KMS-11 (cell line): ENCODE results near the gene RAMP2.

ENCODE experiments used
- H2AFZ ChIP-seq: fragments of 200-600 bp; sonication (generic); 2 replicates; pipeline ENCODE4 v1.6.1; 2016; ENCODE audit warnings: antibody characterized with exemption, mixed run types, low read depth
- H3K27ac ChIP-seq: fragments of 200-600 bp; sonication (generic); 2 replicates; pipeline ENCODE4 v1.6.1; 2016; ENCODE audit warnings: mild to moderate bottlenecking, mixed run types
- H3K27me3 ChIP-seq: fragments of 200-600 bp; sonication (generic); 2 replicates; pipeline ENCODE4 v1.6.1; 2017; ENCODE audit warnings: mild to moderate bottlenecking, low read depth, mixed run types, moderate library complexity; ENCODE audit not compliant: insufficient read depth
- H3K36me3 ChIP-seq: fragments of 200-600 bp; sonication (generic); 2 replicates; pipeline ENCODE4 v1.6.1; 2017; ENCODE audit warnings: mild to moderate bottlenecking, mixed run types; ENCODE audit not compliant: insufficient read depth
- H3K4me1 ChIP-seq: fragments of 200-600 bp; sonication (generic); 2 replicates; pipeline ENCODE4 v1.6.1; 2016; ENCODE audit warnings: mild to moderate bottlenecking, low read depth, mixed run types; ENCODE audit not compliant: poor library complexity, severe bottlenecking
- H3K4me2 ChIP-seq: fragments of 200-600 bp; sonication (generic); 2 replicates; pipeline ENCODE4 v1.7.0; 2016; ENCODE audit warnings: mild to moderate bottlenecking, mixed run types
- H3K4me3 ChIP-seq: fragments of 200-600 bp; sonication (generic); IDR thresholded peaks from 2 replicates; pipeline ENCODE4 v1.6.1; 2017; ENCODE audit warnings: low read depth, low read length, mixed read lengths; ENCODE audit not compliant: insufficient read depth
- H3K79me2 ChIP-seq: fragments of 200-600 bp; sonication (generic); 2 replicates; pipeline ENCODE4 v1.6.1; 2016; ENCODE audit warnings: low read depth, mixed run types; ENCODE audit not compliant: insufficient read depth
- H3K9ac ChIP-seq: fragments of 200-600 bp; sonication (generic); 2 replicates; pipeline ENCODE4 v1.6.1; 2016; ENCODE audit warnings: mild to moderate bottlenecking, mixed run types
- H4K20me1 ChIP-seq: fragments of 200-600 bp; sonication (generic); 2 replicates; pipeline ENCODE4 v1.6.1; 2016; ENCODE audit warnings: mild to moderate bottlenecking, mixed run types; ENCODE audit not compliant: insufficient read depth
- TF ChIP-seq, protein P1 (sequence below): fragments of 200-600 bp; sonication (generic); conservative IDR thresholded peaks from 2 replicates; pipeline ENCODE4 v1.6.1; 2017; ENCODE audit warnings: low read depth, mild to moderate bottlenecking, antibody characterized with exemption, low read length, moderate library complexity, mixed read lengths

Gene RAMP2

DNA sequence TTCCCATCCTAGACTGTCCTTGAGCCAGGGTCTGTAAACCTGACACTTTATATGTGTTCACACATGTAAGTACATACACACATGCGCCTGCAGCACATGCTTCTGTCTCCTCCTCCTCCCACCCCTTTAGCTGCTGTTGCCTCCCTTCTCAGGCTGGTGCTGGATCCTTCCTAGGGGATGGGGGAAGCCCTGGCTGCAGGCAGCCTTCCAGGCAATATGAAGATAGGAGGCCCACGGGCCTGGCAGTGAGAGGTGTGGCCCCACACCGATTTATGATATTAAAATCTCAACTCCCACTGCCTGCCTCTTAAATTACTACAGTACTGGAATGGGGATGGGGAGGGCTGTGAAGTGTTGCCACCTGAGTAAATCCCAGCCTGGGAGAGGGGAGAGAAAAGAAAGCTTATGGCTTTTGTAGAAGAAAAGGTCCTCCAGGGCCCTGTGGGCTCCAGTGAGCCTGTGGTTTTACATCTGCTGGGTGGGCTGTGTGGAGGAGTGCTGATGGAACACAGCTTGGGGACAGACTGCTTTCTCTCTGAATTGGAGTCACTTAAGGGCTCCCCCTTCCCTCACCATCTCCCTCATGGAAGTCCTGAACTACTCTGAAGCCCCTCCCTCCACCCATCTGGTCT, 18.4 kb downstream of the RAMP2 start:
- Histone ChIP-seq H3K4me1 (peaks cover 17% of the 10 kb centered on the region), H2AFZ (no peak overlapping the region), H3K27me3 (peaks cover 31% of the 10 kb centered on the region), H3K4me3 (no peak overlapping the region), H4K20me1 (no peaks in the 10 kb centered on the region), H3K79me2 (no peaks in the 10 kb centered on the region), H3K4me2 (no peak overlapping the region), H3K9ac (no peak overlapping the region), H3K36me3 (no peaks in the 10 kb centered on the region; the same call in 1 of the 2 replicates), H3K27ac (no peak overlapping the region)
- TF ChIP-seq, protein P1, sequence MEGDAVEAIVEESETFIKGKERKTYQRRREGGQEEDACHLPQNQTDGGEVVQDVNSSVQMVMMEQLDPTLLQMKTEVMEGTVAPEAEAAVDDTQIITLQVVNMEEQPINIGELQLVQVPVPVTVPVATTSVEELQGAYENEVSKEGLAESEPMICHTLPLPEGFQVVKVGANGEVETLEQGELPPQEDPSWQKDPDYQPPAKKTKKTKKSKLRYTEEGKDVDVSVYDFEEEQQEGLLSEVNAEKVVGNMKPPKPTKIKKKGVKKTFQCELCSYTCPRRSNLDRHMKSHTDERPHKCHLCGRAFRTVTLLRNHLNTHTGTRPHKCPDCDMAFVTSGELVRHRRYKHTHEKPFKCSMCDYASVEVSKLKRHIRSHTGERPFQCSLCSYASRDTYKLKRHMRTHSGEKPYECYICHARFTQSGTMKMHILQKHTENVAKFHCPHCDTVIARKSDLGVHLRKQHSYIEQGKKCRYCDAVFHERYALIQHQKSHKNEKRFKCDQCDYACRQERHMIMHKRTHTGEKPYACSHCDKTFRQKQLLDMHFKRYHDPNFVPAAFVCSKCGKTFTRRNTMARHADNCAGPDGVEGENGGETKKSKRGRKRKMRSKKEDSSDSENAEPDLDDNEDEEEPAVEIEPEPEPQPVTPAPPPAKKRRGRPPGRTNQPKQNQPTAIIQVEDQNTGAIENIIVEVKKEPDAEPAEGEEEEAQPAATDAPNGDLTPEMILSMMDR: no peak

DNA sequence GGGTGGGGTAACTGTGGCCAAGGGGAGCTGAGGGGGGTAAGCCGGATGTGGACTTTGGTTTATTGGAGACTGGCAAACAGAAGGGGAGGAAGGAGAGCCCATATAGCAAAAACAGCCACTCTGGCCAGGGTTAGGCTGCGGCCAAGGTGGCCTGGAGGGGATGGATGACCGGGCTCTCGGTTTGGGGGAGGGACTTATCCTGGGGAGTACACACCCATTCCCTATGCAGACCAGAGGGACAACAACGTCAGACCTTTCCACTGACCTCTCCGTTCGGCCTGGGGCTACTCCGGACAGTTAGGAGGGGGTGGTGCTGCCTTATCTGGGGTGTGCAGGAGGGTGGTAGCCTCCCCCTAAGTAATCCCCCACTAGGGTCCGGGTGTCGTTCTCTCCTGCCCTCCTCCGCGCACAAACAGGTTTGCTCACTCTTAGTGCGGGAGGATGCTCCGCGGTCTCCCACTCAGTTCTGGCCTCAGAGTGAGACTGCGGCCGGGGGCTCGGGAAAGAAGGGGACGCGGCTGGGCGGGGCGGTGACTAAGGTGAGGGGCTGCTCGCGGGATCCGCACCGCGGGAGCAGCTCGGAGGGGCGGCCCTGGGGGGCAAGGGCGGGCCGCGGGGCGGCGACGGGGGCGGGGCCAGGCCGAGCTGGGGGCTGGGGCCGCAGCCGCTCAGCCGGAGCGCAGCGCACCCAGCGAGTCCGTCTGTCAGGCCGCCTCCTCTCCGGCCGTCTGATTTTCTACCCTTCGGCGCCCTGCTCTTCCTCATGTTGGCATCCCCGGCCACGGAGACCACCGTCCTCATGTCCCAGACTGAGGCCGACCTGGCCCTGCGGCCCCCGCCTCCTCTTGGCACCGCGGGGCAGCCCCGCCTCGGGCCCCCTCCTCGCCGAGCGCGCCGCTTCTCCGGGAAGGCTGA, 19.2 kb downstream of the RAMP2 start, which contains the start of gene WNK4:
Gene WNK4 (plus strand): TSS at position 675 of the 915 bp plus-strand sequence. CDS start 89 bp downstream, at position 764.
- Histone ChIP-seq H3K4me2 (no peak within 1 kb of the TSS), H3K27me3 (peaks cover 39% of the 10 kb centered on the region), H3K36me3 (no peaks in the 10 kb centered on the region; the same call in 1 of the 2 replicates), H3K79me2 (no peaks in the 10 kb centered on the region), H3K4me3 (no peak within 1 kb of the TSS), H2AFZ (no peak within 1 kb of the TSS), H3K9ac (no peak within 1 kb of the TSS), H4K20me1 (no peaks in the 10 kb centered on the region), H3K27ac (no peak within 1 kb of the TSS), H3K4me1 (peaks cover 10% of the 10 kb centered on the region)
- TF ChIP-seq, protein P1: no peak

DNA sequence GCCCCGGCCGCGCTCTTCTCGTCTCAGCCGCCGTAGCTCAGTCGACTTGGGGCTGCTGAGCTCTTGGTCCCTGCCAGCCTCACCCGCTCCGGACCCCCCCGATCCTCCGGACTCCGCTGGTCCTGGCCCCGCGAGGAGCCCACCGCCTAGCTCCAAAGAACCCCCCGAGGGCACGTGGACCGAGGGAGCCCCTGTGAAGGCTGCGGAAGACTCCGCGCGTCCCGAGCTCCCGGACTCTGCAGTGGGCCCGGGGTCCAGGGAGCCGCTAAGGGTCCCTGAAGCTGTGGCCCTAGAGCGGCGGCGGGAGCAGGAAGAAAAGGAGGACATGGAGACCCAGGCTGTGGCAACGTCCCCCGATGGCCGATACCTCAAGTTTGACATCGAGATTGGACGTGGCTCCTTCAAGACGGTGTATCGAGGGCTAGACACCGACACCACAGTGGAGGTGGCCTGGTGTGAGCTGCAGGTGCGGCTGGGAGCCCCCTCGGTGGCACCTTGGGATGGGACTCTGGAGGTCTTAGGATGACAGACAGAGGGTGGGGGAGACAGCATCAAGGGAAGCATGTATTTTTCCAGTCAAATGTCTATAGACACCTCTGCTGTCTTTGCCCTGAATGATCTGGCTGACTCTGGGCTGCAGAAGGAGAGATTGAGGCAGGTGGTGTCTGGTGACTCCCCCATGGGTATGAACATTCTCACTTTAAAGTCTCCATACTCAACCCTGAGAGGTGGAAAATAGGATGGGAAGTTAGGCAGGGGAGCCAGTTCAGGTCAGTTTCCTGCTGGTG, 20.0 kb downstream of the RAMP2 start:
- H4K20me1 ChIP-seq: no peaks in the 10 kb centered on the region
- H2AFZ ChIP-seq: no peak overlapping the region
- TF ChIP-seq, protein P1: no peak
- H3K9ac ChIP-seq: no peak overlapping the region
- H3K4me2 ChIP-seq: no peak overlapping the region
- H3K27me3 ChIP-seq: peaks cover 47% of the 10 kb centered on the region
- H3K36me3 ChIP-seq: no peaks in the 10 kb centered on the region; the same call in 1 of the 2 replicates
- H3K27ac ChIP-seq: no peak overlapping the region
- no peak overlapping the region for H3K4me3 ChIP-seq
- no peaks in the 10 kb centered on the region for H3K79me2 ChIP-seq
- H3K4me1 ChIP-seq: peaks cover 2% of the 10 kb centered on the region

DNA sequence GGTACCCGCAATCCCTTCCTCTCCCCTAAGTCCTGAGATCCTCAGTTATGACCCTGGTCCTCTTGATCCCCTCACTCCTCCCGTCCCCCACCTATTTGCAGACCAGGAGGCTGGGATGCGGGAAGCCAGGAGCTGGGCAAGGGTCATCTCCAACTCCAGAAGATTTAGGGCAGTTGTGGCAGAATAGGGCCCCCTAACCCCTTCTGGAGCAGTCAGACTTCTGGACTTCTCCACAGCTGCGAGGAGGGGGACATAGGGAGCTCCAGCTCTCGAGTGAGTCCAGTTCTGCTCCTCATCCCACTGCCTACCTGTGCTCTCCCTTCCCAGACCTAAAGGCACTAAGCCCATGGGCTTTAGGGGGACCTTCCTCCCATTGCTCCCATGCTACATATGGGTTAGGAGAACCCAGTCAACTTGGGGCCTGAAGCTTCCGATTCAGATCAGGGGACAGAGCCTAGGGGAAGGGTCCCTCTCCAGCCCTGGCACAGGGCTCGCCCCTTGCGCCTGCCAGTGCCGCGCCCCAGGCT, 20.7 kb downstream of the RAMP2 start:
- Histone ChIP-seq H3K4me2 (no peak overlapping the region), H2AFZ (no peak overlapping the region), H3K79me2 (no peaks in the 10 kb centered on the region), H3K4me3 (no peak overlapping the region), H3K9ac (no peak overlapping the region), H3K36me3 (no peaks in the 10 kb centered on the region; the same call in 1 of the 2 replicates), H3K4me1 (no peaks in the 10 kb centered on the region), H4K20me1 (no peaks in the 10 kb centered on the region), H3K27me3 (peaks cover 51% of the 10 kb centered on the region), H3K27ac (no peak overlapping the region)
- TF ChIP-seq, protein P1: no peak
